ENCODE measurements around the gene LRBA.

GRCh38 chr4:150280975-150281374, 734.1 kb downstream of the LRBA start:
- TF ChIP-seq CTCF (conservative IDR thresholded peaks at IDR 0.05; ENCODE audit: low read depth, low read length), result no peak
- no peak for TF ChIP-seq BHLHE40 (IDR thresholded peaks at IDR 0.05; ENCODE audit: low read depth, low read length)
